ENCODE data around the gene LINGO1.

GRCh38 chr15:77567202-77567601 lies 65.5 kb downstream of the LINGO1 start:
- no peak for TF ChIP-seq MAX (IDR thresholded peaks at IDR 0.05)
- TF ChIP-seq TAF1 (IDR thresholded peaks at IDR 0.05; ENCODE audit: low read depth, low read length): no peak
- TF ChIP-seq SIN3A (conservative IDR thresholded peaks at IDR 0.05 in 1 of 2, IDR thresholded peaks at IDR 0.05 in 1 of 2; ENCODE audit: low read depth in 1 of 2, low read length in 2 of 2): no peak
- no peak for TF ChIP-seq EZH2 (IDR thresholded peaks at IDR 0.05; ENCODE audit: low read depth, low read length, severe bottlenecking)
- no peak for TF ChIP-seq SAP30 (IDR thresholded peaks at IDR 0.05; ENCODE audit: insufficient read depth, insufficient replicate concordance, low read length)
- no peak for TF ChIP-seq EGR1 (IDR thresholded peaks at IDR 0.05; ENCODE audit: borderline replicate concordance, low read depth, low read length)
- TF ChIP-seq CEBPB (IDR thresholded peaks at IDR 0.05; ENCODE audit: low read depth, low read length): no peak
- no peak for TF ChIP-seq ASH2L (IDR thresholded peaks at IDR 0.05; ENCODE audit: low read length)

Measured in H1 (cell line).